PC-3 (cell line): Measurements from ENCODE around the gene ASMTL.
"Not testable (repeated sequence)": the region's sequence is repeated elsewhere in the genome, so short reads cannot be mapped to it uniquely, and the experiment has no call there.

Source experiments
- CTCF ChIP-seq: fragments of 300-600 bp; sonication (generic); conservative IDR thresholded peaks from 2 replicates; pipeline ENCODE4 v1.5.1; 2017; ENCODE audit warnings: antibody characterized with exemption, low read depth, mild to moderate bottlenecking, low read length
- EZH2 ChIP-seq: fragments of 300-600 bp; sonication (generic); IDR thresholded peaks from one replicate; pipeline ENCODE4 v1.6.1; 2017; ENCODE audit warnings: antibody characterized with exemption, mild to moderate bottlenecking, low read length; ENCODE audit not compliant: unreplicated experiment

DNA sequence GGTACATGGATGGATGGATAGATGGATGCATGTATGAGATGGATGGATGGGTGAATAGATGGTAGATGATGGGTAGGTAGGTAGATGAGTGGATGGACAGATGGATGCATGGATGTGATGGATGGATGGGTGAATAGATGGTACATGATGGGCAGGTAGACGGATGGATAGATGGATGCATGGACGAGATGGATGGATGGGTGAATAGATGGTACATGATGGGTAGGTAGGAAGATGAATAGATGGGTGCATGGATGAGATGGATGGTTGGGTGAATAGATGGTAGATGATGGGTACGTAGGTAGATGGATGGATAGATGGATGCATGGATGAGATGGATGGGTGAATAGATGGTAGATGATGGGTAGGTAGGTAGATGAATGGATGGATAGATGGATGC is 48.8 kb downstream of the ASMTL start:
- not testable (repeated sequence) for TF ChIP-seq CTCF, EZH2
